ENCODE data around the gene PARD3.
"Not testable (repeated sequence)": the region's sequence is repeated elsewhere in the genome, so short reads cannot be mapped to it uniquely, and the experiment has no call there.

PARD3 gene

GRCh38 chr10:34647160-34647559, 167.9 kb downstream of the PARD3 start:
- H3K4me3 ChIP-seq (ENCODE audit: low read depth, low read length): no peak overlapping the region
- TF ChIP-seq CTCF (IDR thresholded peaks at IDR 0.05; ENCODE audit: control insufficient read depth, extremely low read depth, insufficient read depth): no peak
- DNase-seq (ENCODE audit: low read depth): no peak

GRCh38 chr10:34646331-34646730, 168.8 kb downstream of the PARD3 start:
- DNase-seq (ENCODE audit: low read depth): no peak
- TF ChIP-seq CTCF (IDR thresholded peaks at IDR 0.05; ENCODE audit: control insufficient read depth, extremely low read depth, insufficient read depth): no peak

GRCh38 chr10:34644815-34645214, 170.3 kb downstream of the PARD3 start:
- not testable (repeated sequence) for DNase-seq (ENCODE audit: low read depth); H3K4me3 ChIP-seq (ENCODE audit: low read depth, low read length)

More at GRCh38 chr10:34646331-34646730, 168.8 kb downstream of the PARD3 start:
- H3K4me3 ChIP-seq (ENCODE audit: low read depth, low read length): no peak overlapping the region

GRCh38 chr10:34644224-34644623, 170.9 kb downstream of the PARD3 start:
- TF ChIP-seq CTCF (IDR thresholded peaks at IDR 0.05; ENCODE audit: control insufficient read depth, extremely low read depth, insufficient read depth): no peak
- DNase-seq (ENCODE audit: low read depth): no peak
- no peak overlapping the region for H3K4me3 ChIP-seq (ENCODE audit: low read depth, low read length)

GRCh38 chr10:34643620-34644019, 171.5 kb downstream of the PARD3 start:
- no peak for TF ChIP-seq CTCF (IDR thresholded peaks at IDR 0.05; ENCODE audit: control insufficient read depth, extremely low read depth, insufficient read depth)
- DNase-seq (ENCODE audit: low read depth): no peak
- H3K4me3 ChIP-seq (ENCODE audit: low read depth, low read length): no peak overlapping the region

- no peak overlapping the region for H3K4me3 ChIP-seq (ENCODE audit: low read depth, low read length)
- no peak for DNase-seq (ENCODE audit: low read depth)
- no peak for TF ChIP-seq CTCF (IDR thresholded peaks at IDR 0.05; ENCODE audit: control insufficient read depth, extremely low read depth, insufficient read depth)
Measured at GRCh38 chr10:34641913-34642558, 173.1 kb downstream of the PARD3 start.

- no peak overlapping the region for H3K4me3 ChIP-seq (ENCODE audit: low read depth, low read length)
- TF ChIP-seq CTCF (IDR thresholded peaks at IDR 0.05; ENCODE audit: control insufficient read depth, extremely low read depth, insufficient read depth): no peak
- DNase-seq (ENCODE audit: low read depth): no peak
Measured at GRCh38 chr10:34641147-34641912, 173.8 kb downstream of the PARD3 start.
